Mesothelial cell of epicardium (in vitro differentiated cells): ENCODE results near the gene CES5A. TPM values are rescaled to one million over a fixed set of nuclear protein-coding genes. Genes with fewer than 3 reads are reported as not detected.
"Not testable (repeated sequence)": the region's sequence is repeated elsewhere in the genome, so short reads cannot be mapped to it uniquely, and the experiment has no call there.

Experiments used
- DNase-seq, 2 experiments: peaks; one replicate each; pipeline ENCODE4 v3.0.0; 2021; ENCODE audit warnings: low spot score in 2 of 2; ENCODE audit not compliant: unreplicated experiment in 2 of 2
- H3K27ac Mint-ChIP-seq: 2 replicates; pipeline ENCODE4 v1.8.0; 2021; ENCODE audit warnings: mixed read lengths
- H3K27me3 Mint-ChIP-seq: 2 replicates; pipeline ENCODE4 v1.8.0; 2021; ENCODE audit warnings: low read depth, mixed read lengths
- H3K36me3 Mint-ChIP-seq: 2 replicates; pipeline ENCODE4 v1.8.0; 2021; ENCODE audit warnings: mixed read lengths
- H3K4me1 Mint-ChIP-seq: 2 replicates; pipeline ENCODE4 v1.8.0; 2021; ENCODE audit warnings: mixed read lengths
- H3K4me3 Mint-ChIP-seq: 2 replicates; pipeline ENCODE4 v1.8.0; 2021; ENCODE audit warnings: mild to moderate bottlenecking, moderate library complexity, mixed read lengths
- H3K9me3 Mint-ChIP-seq: 2 replicates; pipeline ENCODE4 v1.8.0; 2021; ENCODE audit warnings: mixed read lengths
- CTCF ChIP-seq: fragments of 200-600 bp; sonication (generic); IDR thresholded peaks from one replicate; pipeline ENCODE4 v1.5.0; 2021; ENCODE audit warnings: antibody characterized with exemption; ENCODE audit not compliant: unreplicated experiment
- total RNA-seq: library from RNA; stranded (reverse); gene quantifications from 3 replicates; pipeline ENCODE4 v1.2.1, GENCODE V29; 2021

CES5A gene
- total RNA-seq, 1 donor from 2014 or later, result not detected

GRCh38 chr16:55913716-55914115 lies 38.5 kb upstream of the CES5A start:
- peaks cover 38% of the 10 kb centered on the region for H3K4me1 Mint-ChIP-seq
- no peak for DNase-seq
- H3K27me3 Mint-ChIP-seq, result peaks cover under 1% of the 10 kb centered on the region
- no peak for TF ChIP-seq CTCF
- no peak overlapping the region for H3K4me3 Mint-ChIP-seq
- H3K27ac Mint-ChIP-seq, result no peak overlapping the region
- H3K36me3 Mint-ChIP-seq, result no peaks in the 10 kb centered on the region
- peaks cover 5% of the 10 kb centered on the region for H3K9me3 Mint-ChIP-seq

- not testable (repeated sequence) for H3K27me3 Mint-ChIP-seq, H3K36me3 Mint-ChIP-seq, H3K9me3 Mint-ChIP-seq, H3K4me3 Mint-ChIP-seq, DNase-seq
- Mint-ChIP-seq H3K27ac (peak overlapping the region; percentile 43), H3K4me1 (peaks cover 38% of the 10 kb centered on the region)
Measured at GRCh38 chr16:55913121-55913520, 37.9 kb upstream of the CES5A start.

- H3K27ac Mint-ChIP-seq, result no peak overlapping the region
- no peak overlapping the region for H3K4me3 Mint-ChIP-seq
- no peak for TF ChIP-seq CTCF
Measured at GRCh38 chr16:55912022-55912421, 36.8 kb upstream of the CES5A start.

GRCh38 chr16:55911616-55912015 lies 36.4 kb upstream of the CES5A start:
- Mint-ChIP-seq H3K4me1 (peaks cover 38% of the 10 kb centered on the region), H3K27me3 (peaks cover 12% of the 10 kb centered on the region), H3K9me3 (peaks cover 5% of the 10 kb centered on the region), H3K27ac (no peak overlapping the region), H3K36me3 (no peaks in the 10 kb centered on the region), H3K4me3 (no peak overlapping the region)
- no peak for TF ChIP-seq CTCF
- DNase-seq, result no peak

More at GRCh38 chr16:55912022-55912421, 36.8 kb upstream of the CES5A start:
- Mint-ChIP-seq H3K9me3 (peaks cover 5% of the 10 kb centered on the region), H3K27me3 (peaks cover 10% of the 10 kb centered on the region), H3K36me3 (no peaks in the 10 kb centered on the region), H3K4me1 (peaks cover 38% of the 10 kb centered on the region)
- DNase-seq, result no peak

GRCh38 chr16:55909876-55910275 lies 34.7 kb upstream of the CES5A start:
- Mint-ChIP-seq H3K4me1 (peaks cover 30% of the 10 kb centered on the region), H3K9me3 (peaks cover 5% of the 10 kb centered on the region), H3K4me3 (no peak overlapping the region), H3K27ac (no peak overlapping the region), H3K27me3 (peaks cover 18% of the 10 kb centered on the region), H3K36me3 (no peaks in the 10 kb centered on the region)
- no peak for DNase-seq
- no peak for TF ChIP-seq CTCF

- Mint-ChIP-seq H3K4me3 (no peak overlapping the region), H3K27ac (no peak overlapping the region), H3K4me1 (peaks cover 21% of the 10 kb centered on the region), H3K9me3 (peaks cover 17% of the 10 kb centered on the region), H3K36me3 (no peaks in the 10 kb centered on the region), H3K27me3 (peaks cover 18% of the 10 kb centered on the region)
- no peak for TF ChIP-seq CTCF
- no peak for DNase-seq
Measured at GRCh38 chr16:55908641-55909040, 33.5 kb upstream of the CES5A start.
